Skeletal muscle tissue (tissue), 4 donors: Measurements from ENCODE around the gene PROZ. TPM values are rescaled to one million over a fixed set of nuclear protein-coding genes. Genes with fewer than 3 reads are reported as not detected.

Experiments used
- H3K27ac ChIP-seq: one replicate; pipeline ENCODE4 v1.7.0; 2013; ENCODE audit warnings: mild to moderate bottlenecking, low read depth, low read length, inconsistent platforms
- H3K27me3 ChIP-seq, 3 donors: one replicate each; pipeline ENCODE4 v1.7.0; 2013; ENCODE audit warnings: low read length in 3 of 3; ENCODE audit not compliant: control insufficient read depth in 3 of 3, insufficient read depth in 3 of 3
- H3K36me3 ChIP-seq, 3 donors: one replicate each; pipeline ENCODE4 v1.7.0; 2013; ENCODE audit warnings: low read length in 3 of 3; ENCODE audit not compliant: control insufficient read depth in 3 of 3, insufficient read depth in 3 of 3
- H3K4me1 ChIP-seq, 3 donors: one replicate each; pipeline ENCODE4 v1.7.0; 2013; ENCODE audit warnings: low read length in 3 of 3, mild to moderate bottlenecking in 3 of 3; ENCODE audit not compliant: control insufficient read depth in 3 of 3, insufficient read depth in 3 of 3
- H3K4me3 ChIP-seq, 3 donors: one replicate each; pipeline ENCODE4 v1.7.0; 2013; ENCODE audit warnings: low read length in 3 of 3
- H3K9ac ChIP-seq, 3 donors: one replicate each; pipeline ENCODE4 v1.7.0; 2013; ENCODE audit warnings: low read length in 3 of 3, mild to moderate bottlenecking in 3 of 3, moderate library complexity in 2 of 3, low read depth in 1 of 3
- H3K9me3 ChIP-seq, 3 donors: one replicate each; pipeline ENCODE4 v1.7.0; 2013; ENCODE audit warnings: low read length in 3 of 3; ENCODE audit not compliant: control insufficient read depth in 3 of 3
- total RNA-seq: library from RNA; depleted of rRNA; stranded (reverse); fragments of >200 nt; gene quantifications from one replicate; pipeline ENCODE4 v1.2.3, GENCODE V29; 2014
- donor health status: Osteomylitis.

PROZ gene
- total RNA-seq, 1 donor from 2014 or later = not detected

DNA sequence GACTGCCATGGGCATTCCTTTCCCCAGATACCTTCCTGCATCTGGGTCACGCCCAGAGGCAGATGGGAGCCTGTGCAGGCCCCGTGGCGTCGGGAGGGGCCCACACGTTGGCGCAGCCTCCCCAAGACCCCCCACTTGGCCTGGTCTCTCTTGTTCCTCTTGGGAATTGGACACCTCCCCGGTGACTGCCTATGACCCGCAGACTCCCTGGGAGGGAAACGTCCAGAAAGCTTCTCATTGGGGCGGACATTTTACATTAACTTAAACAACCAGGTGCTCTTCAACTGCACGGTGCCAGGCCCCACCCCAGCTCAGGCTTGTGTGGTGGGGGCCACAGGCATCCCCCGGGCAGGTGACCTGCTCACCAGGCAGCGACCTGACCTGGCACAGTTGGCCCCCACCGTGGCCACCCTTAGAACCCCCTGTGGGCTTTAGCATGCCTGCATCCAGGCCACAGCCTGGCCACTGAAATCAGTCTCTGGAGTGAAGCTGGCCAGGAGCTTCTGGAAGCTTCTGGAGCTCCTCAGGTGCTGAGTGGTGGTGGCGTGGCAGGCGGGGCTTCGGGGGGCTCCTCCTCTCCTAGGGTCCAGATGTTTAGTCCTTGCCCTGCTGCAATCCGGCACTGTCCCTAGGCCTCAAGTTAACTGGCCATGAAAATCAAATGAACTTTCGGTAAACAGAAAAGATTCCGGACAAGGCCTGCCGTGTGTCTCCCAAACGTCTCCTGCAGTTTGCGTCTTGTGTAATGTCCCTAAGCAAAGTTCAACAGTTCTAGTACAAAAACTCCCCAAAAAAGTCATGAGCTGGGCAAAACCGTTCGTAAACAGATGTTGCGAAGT, 8.5 kb upstream of the PROZ start:
- H3K9me3 ChIP-seq = no peaks in the 10 kb centered on the region
- H3K9ac ChIP-seq = no peak overlapping the region
- peaks cover 0 to 3% (median 0%) of the 10 kb centered on the region in 3 donors for H3K27me3 ChIP-seq

DNA sequence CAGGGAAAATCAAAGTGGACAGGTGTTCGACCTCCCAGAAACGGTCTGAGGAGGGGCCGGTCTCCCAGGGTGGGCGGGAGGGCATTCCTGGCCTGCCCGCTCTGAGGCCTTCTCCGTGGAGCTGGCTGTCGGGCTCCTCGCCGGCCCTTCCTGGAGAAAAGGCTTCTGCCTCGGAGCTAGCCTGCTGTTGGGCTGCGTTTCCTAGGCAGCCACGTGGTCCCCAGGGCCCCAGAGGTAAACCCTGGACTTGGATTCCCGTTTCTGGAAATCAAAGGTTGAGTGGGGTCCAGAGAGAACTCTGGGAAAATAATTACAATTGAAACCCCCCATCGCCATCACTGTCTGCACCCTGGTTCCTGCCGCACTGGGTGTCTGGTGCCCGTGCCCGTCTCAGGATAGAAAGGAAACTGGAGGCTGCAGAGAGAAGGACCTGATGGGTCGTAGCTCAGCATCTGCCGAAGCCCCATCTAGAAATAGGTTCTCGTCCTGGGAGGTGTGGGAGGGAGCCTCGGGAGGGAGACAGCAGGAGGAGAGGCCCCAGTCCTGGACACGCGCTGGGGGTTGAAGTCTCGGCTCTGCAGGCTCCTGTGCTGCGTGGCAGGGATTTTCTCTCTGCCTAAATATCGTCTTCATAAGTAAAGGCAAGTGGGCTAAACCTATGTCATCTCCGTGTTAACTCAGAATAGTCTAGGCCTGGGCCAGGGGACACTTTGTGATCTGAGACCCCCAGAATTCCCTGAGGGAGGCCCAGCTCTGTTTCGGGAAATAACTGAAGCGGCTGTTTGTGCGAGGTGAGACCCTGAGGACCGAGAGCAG, 7.7 kb upstream of the PROZ start:
- Histone ChIP-seq H3K4me1 (peaks cover 18 to 25% (median 19%) of the 10 kb centered on the region in 3 donors), H3K9me3 (no peaks in the 10 kb centered on the region), H3K36me3 (no peaks in the 10 kb centered on the region), H3K27me3 (peaks cover 0 to 3% (median 0%) of the 10 kb centered on the region in 3 donors), H3K4me3 (no peak overlapping the region), H3K27ac (no peak overlapping the region), H3K9ac (no peak overlapping the region)

More for the DNA sequence above, 8.5 kb upstream of the PROZ start:
- no peaks in the 10 kb centered on the region for H3K36me3 ChIP-seq
- no peak overlapping the region for H3K27ac ChIP-seq
- no peak overlapping the region for H3K4me3 ChIP-seq
- H3K4me1 ChIP-seq = peaks cover 18 to 25% (median 19%) of the 10 kb centered on the region in 3 donors

DNA sequence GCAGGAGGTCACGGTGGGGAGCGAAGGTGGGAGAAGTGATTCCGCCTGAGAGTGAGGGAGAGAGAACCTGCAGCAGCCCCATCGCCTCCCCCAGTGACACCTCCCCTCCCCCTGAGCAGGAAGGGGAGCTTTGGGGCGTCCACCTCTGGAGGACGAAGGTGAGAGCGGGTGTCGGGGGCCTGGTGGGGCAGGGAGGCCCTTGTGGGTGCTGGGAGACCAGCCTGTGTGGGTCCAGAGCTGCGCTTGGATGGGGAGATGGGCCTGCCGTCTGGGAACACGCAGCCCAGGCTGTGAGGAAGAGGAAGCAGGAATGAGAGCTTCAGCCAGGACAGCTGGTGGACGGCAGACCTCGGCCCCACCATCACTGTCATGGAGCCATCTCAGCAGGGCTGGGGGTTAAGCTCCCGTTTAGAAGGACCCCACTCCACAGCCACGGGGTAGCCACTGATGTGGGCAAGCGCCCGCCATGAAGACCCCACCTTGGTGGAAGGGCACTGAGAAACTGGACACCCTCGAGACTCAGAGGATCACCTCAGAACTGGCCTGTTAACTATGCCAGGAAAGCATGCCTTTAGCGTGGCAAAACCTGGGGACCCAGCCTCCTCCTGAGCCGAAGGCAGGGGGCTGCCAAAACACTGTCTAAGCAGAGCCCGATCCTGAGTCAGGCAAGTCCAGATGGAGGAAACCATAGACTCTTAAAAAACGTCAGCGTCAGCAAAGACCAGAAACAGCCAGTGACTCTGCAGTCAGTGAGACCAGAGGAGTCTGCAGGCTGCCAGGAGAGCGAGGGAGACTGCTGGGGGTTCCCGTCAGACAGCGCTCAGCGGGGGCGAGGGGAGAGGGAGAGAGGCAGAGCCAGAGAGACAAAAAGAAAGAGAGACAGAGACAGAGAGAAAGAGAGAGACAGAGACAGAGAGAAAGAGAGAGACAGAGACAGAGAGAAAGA, 6.4 kb upstream of the PROZ start:
- peak overlapping the region in 2 of 3 donors; percentile 74 to 76 for H3K4me3 ChIP-seq
- no peaks in the 10 kb centered on the region for H3K27me3 ChIP-seq
- H3K4me1 ChIP-seq = peaks cover 18 to 25% (median 19%) of the 10 kb centered on the region in 3 donors
- H3K9me3 ChIP-seq = no peaks in the 10 kb centered on the region
- H3K9ac ChIP-seq = peak overlapping the region; percentile 74 to 90 (median 85)
- peak overlapping the region; percentile 89 for H3K27ac ChIP-seq
- H3K36me3 ChIP-seq = no peaks in the 10 kb centered on the region

DNA sequence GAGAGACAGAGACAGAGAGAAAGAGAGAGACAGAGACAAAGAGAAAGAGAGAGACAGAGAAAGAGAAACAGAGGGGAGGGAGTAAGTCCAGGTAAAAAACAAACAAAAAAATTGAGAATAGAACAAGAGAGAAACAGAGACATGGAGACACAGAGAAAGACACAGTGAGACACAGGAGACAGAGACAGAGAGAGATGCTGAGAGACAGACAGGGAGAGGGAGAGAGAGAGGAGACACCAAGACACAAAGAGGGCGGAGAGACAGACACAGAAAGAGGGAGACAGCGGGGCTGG, 5.8 kb upstream of the PROZ start:
- Histone ChIP-seq H3K27ac (peak overlapping the region; percentile 89), H3K9ac (peak overlapping the region; percentile 74 to 90 (median 85)), H3K4me1 (peaks cover 18 to 25% (median 19%) of the 10 kb centered on the region in 3 donors), H3K27me3 (no peaks in the 10 kb centered on the region), H3K4me3 (peak overlapping the region; percentile 74 to 77 (median 76)), H3K9me3 (no peaks in the 10 kb centered on the region), H3K36me3 (no peaks in the 10 kb centered on the region)

DNA sequence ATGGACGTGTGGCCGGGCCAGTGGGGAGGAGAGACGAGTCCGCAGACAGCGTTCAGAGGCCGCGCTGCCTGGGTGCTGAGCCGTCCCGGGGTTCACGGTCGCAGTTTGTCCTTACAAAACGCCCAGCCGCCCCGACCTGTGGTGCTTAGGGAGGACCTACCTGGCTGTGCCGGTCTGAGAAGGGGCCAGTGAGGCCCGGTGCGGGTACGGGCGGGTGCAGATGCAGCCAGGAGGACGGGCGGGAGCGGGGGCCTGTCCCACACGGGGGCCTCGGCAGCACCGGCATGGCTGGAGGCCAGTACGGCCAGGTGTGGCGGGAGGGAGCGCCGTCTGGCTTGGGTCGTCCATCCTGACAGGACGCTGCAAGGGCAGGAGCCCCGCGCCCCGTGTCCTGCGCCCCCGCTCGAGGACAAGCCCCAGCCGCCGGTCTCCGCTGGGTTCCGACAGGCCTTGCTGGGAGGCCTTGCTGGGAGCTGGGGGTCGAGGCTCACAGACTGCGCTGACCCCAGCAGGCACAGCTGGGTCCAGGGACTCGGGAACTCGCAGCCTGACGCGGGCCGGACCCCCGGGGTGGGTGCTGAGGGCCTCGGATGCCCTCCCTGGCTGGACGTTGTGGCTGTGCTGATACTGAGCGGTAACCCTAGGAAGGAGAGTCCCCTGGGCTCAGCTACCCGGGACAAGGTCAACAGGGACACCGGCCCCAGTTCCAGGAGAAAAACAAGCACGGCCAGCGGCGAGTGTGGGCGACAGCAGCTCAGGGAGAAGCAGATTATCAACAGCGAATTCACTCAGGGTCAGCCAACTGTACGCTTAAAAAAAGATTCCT, 5.3 kb upstream of the PROZ start:
- Histone ChIP-seq H3K27me3 (no peaks in the 10 kb centered on the region), H3K4me3 (peak overlapping the region; percentile 76 to 86 (median 77)), H3K9ac (peak overlapping the region; percentile 74 to 90 (median 85)), H3K4me1 (peaks cover 18 to 25% (median 19%) of the 10 kb centered on the region in 3 donors), H3K9me3 (no peaks in the 10 kb centered on the region), H3K27ac (peak overlapping the region; percentile 89), H3K36me3 (no peaks in the 10 kb centered on the region)

DNA sequence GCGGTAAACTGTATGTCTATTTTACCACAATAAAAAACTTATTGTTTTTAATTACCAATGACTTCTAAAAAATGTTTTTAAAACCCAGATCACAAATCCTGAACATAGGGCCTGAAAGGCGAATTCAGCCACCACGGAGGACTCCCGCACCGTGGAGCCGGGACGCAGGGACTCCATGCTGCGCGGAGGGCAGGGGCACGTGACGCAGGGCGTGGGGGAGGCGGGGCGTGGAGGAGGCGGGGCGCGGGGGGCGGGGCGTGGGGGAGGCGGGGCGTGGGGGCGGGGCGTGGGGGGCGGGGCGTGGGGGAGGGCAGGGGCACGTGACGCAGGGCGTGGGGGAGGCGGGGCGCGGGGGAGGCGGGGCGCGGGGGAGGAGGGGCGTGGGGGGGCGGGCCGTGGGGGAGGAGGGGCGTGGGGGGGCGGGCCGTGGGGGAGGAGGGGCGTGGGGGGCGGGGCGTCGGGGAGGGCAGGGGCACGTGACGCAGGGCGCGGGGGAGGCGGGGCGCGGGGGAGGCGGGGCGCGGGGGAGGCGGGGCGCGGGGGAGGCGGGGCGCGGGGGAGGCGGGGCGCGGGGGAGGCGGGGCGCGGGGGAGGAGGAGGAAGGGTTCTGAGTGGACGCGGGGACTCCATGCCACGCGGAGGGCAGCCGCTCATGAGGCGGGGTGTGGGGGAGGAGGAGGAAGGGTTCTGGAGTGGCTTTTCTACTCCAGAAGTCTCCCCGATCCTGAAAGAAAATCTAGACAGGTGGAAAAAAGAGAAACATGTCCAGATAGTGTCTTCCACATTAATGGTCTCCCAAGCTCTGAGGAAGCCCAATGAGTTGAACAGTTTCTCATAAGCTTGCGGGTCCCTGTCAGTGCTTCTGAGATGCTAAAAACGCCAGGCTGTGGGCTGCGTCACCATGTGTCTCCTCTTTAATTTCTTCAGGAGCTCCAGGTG, 4.4 kb upstream of the PROZ start:
- peak overlapping the region; percentile 76 to 86 (median 77) for H3K4me3 ChIP-seq
- peak overlapping the region; percentile 74 to 90 (median 85) for H3K9ac ChIP-seq
- H3K27ac ChIP-seq = peak overlapping the region; percentile 89
- peaks cover 18 to 25% (median 19%) of the 10 kb centered on the region in 3 donors for H3K4me1 ChIP-seq
- H3K36me3 ChIP-seq = no peaks in the 10 kb centered on the region
- peaks cover 0 to 2% (median 0%) of the 10 kb centered on the region in 3 donors for H3K27me3 ChIP-seq
- H3K9me3 ChIP-seq = no peaks in the 10 kb centered on the region

DNA sequence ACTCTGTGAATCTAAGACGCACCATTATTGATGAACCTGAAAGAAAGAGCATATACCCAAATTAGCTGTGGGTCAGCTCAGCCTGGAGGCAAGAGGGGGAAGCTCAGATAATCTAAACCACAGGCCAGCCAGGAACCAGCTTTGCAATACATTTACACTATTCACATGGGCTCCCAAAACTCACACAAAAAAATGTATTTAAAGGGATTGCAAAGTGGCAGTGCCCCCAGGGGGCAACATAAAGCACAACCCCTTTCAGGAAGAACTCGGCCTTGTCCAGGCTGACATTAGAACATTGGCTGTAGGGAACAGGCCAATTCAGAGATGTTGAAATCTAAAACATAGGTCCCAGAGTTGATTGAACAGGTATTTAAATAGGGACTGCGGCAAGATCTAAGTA, 3.2 kb upstream of the PROZ start:
- Histone ChIP-seq H3K36me3 (no peaks in the 10 kb centered on the region), H3K27ac (no peak overlapping the region), H3K27me3 (peaks cover 0 to 2% (median 0%) of the 10 kb centered on the region in 3 donors), H3K4me3 (no peak overlapping the region), H3K4me1 (peaks cover 18 to 25% (median 19%) of the 10 kb centered on the region in 3 donors), H3K9me3 (no peaks in the 10 kb centered on the region), H3K9ac (no peak overlapping the region)

DNA sequence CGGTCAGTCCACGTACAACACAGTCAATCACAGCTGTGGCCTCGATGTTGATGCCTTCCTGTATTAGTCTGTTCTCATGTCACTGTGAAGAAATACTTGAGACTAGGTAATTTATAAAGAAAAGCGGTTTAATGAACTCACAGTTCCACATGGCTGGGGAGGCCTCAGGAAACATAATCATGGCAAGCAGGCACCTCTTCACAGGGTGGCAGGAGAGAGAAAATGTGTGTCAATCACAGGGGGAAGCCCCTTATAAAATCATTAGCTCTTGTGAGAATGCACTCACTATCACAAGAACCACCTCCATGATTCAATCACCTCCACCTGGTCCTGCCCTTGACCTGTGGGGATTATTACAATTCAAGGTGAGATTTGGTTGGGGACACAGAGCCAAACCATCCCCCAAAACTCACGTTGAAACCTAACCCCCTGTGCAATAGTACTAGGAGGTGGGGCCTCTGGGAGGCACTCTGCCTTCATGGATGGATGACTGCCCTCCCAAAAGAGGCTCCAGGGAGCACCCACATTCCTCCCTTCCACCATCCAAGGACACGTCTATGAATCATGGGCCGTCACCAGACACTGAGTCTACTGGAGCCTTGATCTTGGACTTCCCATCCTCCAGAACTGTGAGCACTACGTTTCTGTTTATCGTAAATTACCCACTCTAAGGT, 2.3 kb upstream of the PROZ start:
- Histone ChIP-seq H3K4me3 (no peak overlapping the region), H3K27ac (no peak overlapping the region), H3K4me1 (peaks cover 18 to 25% (median 19%) of the 10 kb centered on the region in 3 donors), H3K36me3 (no peaks in the 10 kb centered on the region), H3K27me3 (peaks cover 0 to 2% (median 1%) of the 10 kb centered on the region in 3 donors), H3K9me3 (no peaks in the 10 kb centered on the region), H3K9ac (no peak overlapping the region)
